Body of pancreas (tissue), 4 donors: ENCODE data around the gene CDCA8.

Source experiments
- CTCF ChIP-seq, 7 experiments: fragments of 450-650 bp in 4 of 7; fragments of 200-600 bp in 3 of 7; sonication (generic) in 3 of 7; IDR thresholded peaks; one replicate each; pipeline ENCODE4 v1.5.1; 2016 to 2019; ENCODE audit warnings: antibody characterized with exemption in 7 of 7
- POLR2A ChIP-seq, 3 donors: fragments of 450-650 bp; IDR thresholded peaks; one replicate each; pipeline ENCODE4 v1.6.1; 2016; ENCODE audit warnings: antibody characterized with exemption in 3 of 3, mild to moderate bottlenecking in 2 of 3

- TF ChIP-seq CTCF (IDR thresholded peaks at IDR 0.05) (no peak), POLR2A (IDR thresholded peaks at IDR 0.05) (no peak)
Measured at GRCh38 chr1:37676281-37677142, 15.8 kb upstream of the CDCA8 start.
